Neural cell (in vitro differentiated cells): ENCODE data around the gene ABCA8.

Experiments used
- CTCF ChIP-seq: fragments of 450-650 bp; IDR thresholded peaks from 2 replicates; pipeline ENCODE4 v1.5.1; 2014; ENCODE audit warnings: antibody characterized with exemption, mild to moderate bottlenecking, moderate library complexity; ENCODE audit not compliant: poor library complexity, severe bottlenecking
- EZH2 ChIP-seq: fragments of 200-600, 300-800 bp; shearing (Covaris generic), sonication (generic); IDR thresholded peaks from 2 replicates; pipeline ENCODE4 v1.6.1; 2014; ENCODE audit warnings: antibody characterized with exemption, low read length, borderline replicate concordance, mild to moderate bottlenecking; ENCODE audit not compliant: insufficient read depth, poor library complexity, severe bottlenecking
- MXI1 ChIP-seq: fragments of 450-650 bp; conservative IDR thresholded peaks from 2 replicates; pipeline ENCODE4 v1.6.1; 2014; ENCODE audit warnings: antibody characterized with exemption, mild to moderate bottlenecking; ENCODE audit not compliant: poor library complexity, severe bottlenecking
- POLR2AphosphoS5 ChIP-seq: IDR thresholded peaks from 2 replicates; pipeline ENCODE4 v1.6.1; 2012
- RAD21 ChIP-seq: fragments of 450-650 bp; conservative IDR thresholded peaks from 2 replicates; pipeline ENCODE4 v1.6.1; 2014; ENCODE audit warnings: antibody characterized with exemption, mild to moderate bottlenecking, moderate library complexity
- REST ChIP-seq: IDR thresholded peaks from 2 replicates; pipeline ENCODE4 v1.6.1; 2012; ENCODE audit warnings: borderline replicate concordance

GRCh38 chr17:68993112-68993511, 37.9 kb upstream of the ABCA8 start:
- no peak for TF ChIP-seq CTCF
- TF ChIP-seq POLR2AphosphoS5 = no peak
- no peak for TF ChIP-seq REST
- TF ChIP-seq MXI1 = no peak
- no peak for TF ChIP-seq RAD21
- no peak for TF ChIP-seq EZH2
